ENCODE data around the gene THAP4. TPM values are rescaled to one million over a fixed set of nuclear protein-coding genes. Genes with fewer than 3 reads are reported as not detected.
"Not testable (repeated sequence)": the region's sequence is repeated elsewhere in the genome, so short reads cannot be mapped to it uniquely, and the experiment has no call there.

The THAP4 gene
- total RNA-seq, 1 donor from 2014 or later: 23.7 TPM

DNA sequence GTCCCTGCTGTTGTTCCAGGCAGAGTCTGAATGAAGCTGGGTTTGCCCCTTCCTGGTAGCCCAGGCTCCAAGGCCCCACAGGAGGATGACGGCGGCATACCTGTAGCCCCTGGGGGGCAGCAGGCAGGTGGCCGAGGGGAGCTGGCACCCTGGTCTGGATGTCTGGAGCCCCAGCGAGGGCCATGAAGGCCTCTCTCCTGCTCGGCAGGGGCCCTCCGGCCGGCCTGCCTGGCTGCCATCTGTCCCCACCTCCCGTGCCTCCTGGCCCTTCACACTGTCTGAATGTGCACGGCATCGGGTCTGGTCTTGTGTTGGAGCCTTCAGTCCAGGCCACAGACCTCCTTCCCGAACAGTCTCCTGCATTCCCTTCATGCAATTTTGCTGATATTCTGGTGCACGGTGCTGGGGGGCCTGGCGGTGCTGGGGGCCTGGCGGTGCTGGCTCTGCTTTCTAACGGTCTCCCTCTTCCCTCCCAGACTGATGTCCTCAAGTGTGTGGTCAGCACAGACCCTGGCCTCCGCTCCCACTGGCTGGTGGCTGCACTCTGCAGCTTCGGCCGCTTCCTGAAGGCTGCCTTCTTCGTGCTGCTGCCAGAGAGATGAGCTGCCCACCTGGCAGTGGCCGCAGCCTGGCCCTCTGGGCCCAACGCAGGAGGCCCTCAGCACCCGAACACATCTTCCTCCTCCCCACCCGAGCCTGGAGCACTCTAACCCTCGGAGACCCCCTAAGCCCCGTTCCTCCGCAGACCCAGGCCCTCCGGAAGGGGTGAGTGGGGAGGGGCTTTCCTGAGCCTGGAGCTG, 64.9 kb downstream of the THAP4 start:
- H3K4me1 Mint-ChIP-seq: no peaks in the 10 kb centered on the region

GRCh38 chr2:241570961-241571581, 65.9 kb downstream of the THAP4 start:
- ATAC-seq (ENCODE audit: low read depth) (no peak), DNase-seq (no peak)
- ChIA-PET CTCF (no interaction called here), POLR2A (interaction anchor here (0.5 kb wide), 1 partner anchor 139 kb away, joined by 3 read pairs; no protein-coding TSS in a partner anchor)
- H3K4me3 Mint-ChIP-seq: no peak overlapping the region
- no peaks in the 10 kb centered on the region for H3K27me3 Mint-ChIP-seq
- peaks cover 1% of the 10 kb centered on the region for H3K36me3 Mint-ChIP-seq (ENCODE audit: low read depth)
- H3K9me3 Mint-ChIP-seq: no peaks in the 10 kb centered on the region
- H3K4me1 Mint-ChIP-seq: no peaks in the 10 kb centered on the region
- TF ChIP-seq, protein P1, sequence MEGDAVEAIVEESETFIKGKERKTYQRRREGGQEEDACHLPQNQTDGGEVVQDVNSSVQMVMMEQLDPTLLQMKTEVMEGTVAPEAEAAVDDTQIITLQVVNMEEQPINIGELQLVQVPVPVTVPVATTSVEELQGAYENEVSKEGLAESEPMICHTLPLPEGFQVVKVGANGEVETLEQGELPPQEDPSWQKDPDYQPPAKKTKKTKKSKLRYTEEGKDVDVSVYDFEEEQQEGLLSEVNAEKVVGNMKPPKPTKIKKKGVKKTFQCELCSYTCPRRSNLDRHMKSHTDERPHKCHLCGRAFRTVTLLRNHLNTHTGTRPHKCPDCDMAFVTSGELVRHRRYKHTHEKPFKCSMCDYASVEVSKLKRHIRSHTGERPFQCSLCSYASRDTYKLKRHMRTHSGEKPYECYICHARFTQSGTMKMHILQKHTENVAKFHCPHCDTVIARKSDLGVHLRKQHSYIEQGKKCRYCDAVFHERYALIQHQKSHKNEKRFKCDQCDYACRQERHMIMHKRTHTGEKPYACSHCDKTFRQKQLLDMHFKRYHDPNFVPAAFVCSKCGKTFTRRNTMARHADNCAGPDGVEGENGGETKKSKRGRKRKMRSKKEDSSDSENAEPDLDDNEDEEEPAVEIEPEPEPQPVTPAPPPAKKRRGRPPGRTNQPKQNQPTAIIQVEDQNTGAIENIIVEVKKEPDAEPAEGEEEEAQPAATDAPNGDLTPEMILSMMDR (IDR thresholded peaks at IDR 0.05): no peak
- H3K27ac Mint-ChIP-seq: no peak overlapping the region
- intact Hi-C loops (cut with micrococcal nuclease): no loop called here

More for the DNA sequence above, 64.9 kb downstream of the THAP4 start:
- ATAC-seq (ENCODE audit: low read depth): no peak
- H3K4me3 Mint-ChIP-seq: no peak overlapping the region
- H3K9me3 Mint-ChIP-seq: no peaks in the 10 kb centered on the region
- H3K27ac Mint-ChIP-seq: no peak overlapping the region
- CTCF ChIA-PET: no interaction called here
- intact Hi-C loops (cut with micrococcal nuclease): no loop called here
- H3K27me3 Mint-ChIP-seq: no peaks in the 10 kb centered on the region
- POLR2A ChIA-PET: no interaction called here
- peaks cover 1% of the 10 kb centered on the region for H3K36me3 Mint-ChIP-seq (ENCODE audit: low read depth)
- no peak for DNase-seq
- TF ChIP-seq, protein P1 (IDR thresholded peaks at IDR 0.05): no peak

- no peak overlapping the region for H3K27ac Mint-ChIP-seq
- intact Hi-C loops (cut with micrococcal nuclease): no loop called here
- no peaks in the 10 kb centered on the region for H3K4me1 Mint-ChIP-seq
- ChIA-PET CTCF (no interaction called here), POLR2A (no interaction called here)
- TF ChIP-seq, protein P1 (IDR thresholded peaks at IDR 0.05): no peak
- no peaks in the 10 kb centered on the region for H3K9me3 Mint-ChIP-seq
- DNase-seq (no peak), ATAC-seq (ENCODE audit: low read depth) (no peak)
- no peak overlapping the region for H3K4me3 Mint-ChIP-seq
- no peaks in the 10 kb centered on the region for H3K27me3 Mint-ChIP-seq
- peaks cover 1% of the 10 kb centered on the region for H3K36me3 Mint-ChIP-seq (ENCODE audit: low read depth)
Observed at GRCh38 chr2:241569831-241570281, 67.1 kb downstream of the THAP4 start.

DNA sequence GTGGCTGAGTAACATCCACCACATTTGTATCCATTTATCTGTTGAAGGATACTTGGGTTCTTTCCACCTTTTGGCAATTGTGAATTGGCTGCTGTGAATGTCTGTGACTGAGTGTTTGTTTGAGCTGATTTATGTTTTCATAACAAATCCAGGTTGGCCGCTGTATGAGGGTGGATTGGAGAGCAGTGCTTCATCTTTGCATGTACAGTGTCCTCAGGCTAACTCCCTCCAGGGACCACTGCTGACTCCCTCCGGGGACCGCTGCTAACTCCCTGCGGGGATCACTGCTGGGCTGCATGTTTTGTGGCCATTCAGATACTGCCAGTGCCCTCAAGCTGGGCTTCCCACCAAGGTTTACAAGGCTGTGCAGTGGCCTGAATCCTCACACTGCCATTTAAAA, 68.2 kb downstream of the THAP4 start:
- ATAC-seq (ENCODE audit: low read depth) (no peak), DNase-seq (no peak)
- ChIA-PET POLR2A (interaction anchor here (0.5 kb wide), 1 partner anchor 403 kb away, joined by 4 read pairs; no protein-coding TSS in a partner anchor), CTCF (no interaction called here)
- intact Hi-C loops (cut with micrococcal nuclease): no loop called here
- Mint-ChIP-seq H3K36me3 (ENCODE audit: low read depth) (no peaks in the 10 kb centered on the region), H3K4me1 (no peaks in the 10 kb centered on the region), H3K4me3 (no peak overlapping the region), H3K27me3 (no peaks in the 10 kb centered on the region), H3K27ac (no peak overlapping the region), H3K9me3 (no peaks in the 10 kb centered on the region)
- TF ChIP-seq, protein P1 (IDR thresholded peaks at IDR 0.05): no peak

GRCh38 chr2:241567776-241568175, 69.2 kb downstream of the THAP4 start:
- H3K27ac Mint-ChIP-seq: no peak overlapping the region
- no peaks in the 10 kb centered on the region for H3K27me3 Mint-ChIP-seq
- H3K4me3 Mint-ChIP-seq: no peak overlapping the region
- H3K9me3 Mint-ChIP-seq: no peaks in the 10 kb centered on the region
- DNase-seq: no peak
- TF ChIP-seq, protein P1 (IDR thresholded peaks at IDR 0.05): no peak
- H3K36me3 Mint-ChIP-seq (ENCODE audit: low read depth): no peaks in the 10 kb centered on the region
- ChIA-PET POLR2A (no interaction called here), CTCF (no interaction called here)
- H3K4me1 Mint-ChIP-seq: no peaks in the 10 kb centered on the region
- no peak for ATAC-seq (ENCODE audit: low read depth)
- intact Hi-C loops (cut with micrococcal nuclease): no loop called here

- not testable (repeated sequence) for H3K9me3 Mint-ChIP-seq
Observed at GRCh38 chr2:241567266-241567665, 69.7 kb downstream of the THAP4 start.

More at GRCh38 chr2:241567266-241567665, 69.7 kb downstream of the THAP4 start:
- H3K4me1 Mint-ChIP-seq; CTCF ChIA-PET; H3K4me3 Mint-ChIP-seq; ATAC-seq (ENCODE audit: low read depth); intact Hi-C loops (cut with micrococcal nuclease); H3K36me3 Mint-ChIP-seq (ENCODE audit: low read depth); POLR2A ChIA-PET; H3K27ac Mint-ChIP-seq; H3K27me3 Mint-ChIP-seq; DNase-seq: not testable (repeated sequence)

Measured in activated B cell treated with CpG ODN at 0.5 μM for 24 hours (primary cell).